Measurements from ENCODE around the gene GJB3. TPM values are rescaled to one million over a fixed set of nuclear protein-coding genes. Genes with fewer than 3 reads are reported as not detected.
A peak's percentile ranks its signal among the peaks of the same experiment; 100 is the strongest.
"Not testable (repeated sequence)": the region's sequence is repeated elsewhere in the genome, so short reads cannot be mapped to it uniquely, and the experiment has no call there.

The GJB3 gene
- total RNA-seq, 1 donor from 2014 or later: 0.08 TPM

DNA sequence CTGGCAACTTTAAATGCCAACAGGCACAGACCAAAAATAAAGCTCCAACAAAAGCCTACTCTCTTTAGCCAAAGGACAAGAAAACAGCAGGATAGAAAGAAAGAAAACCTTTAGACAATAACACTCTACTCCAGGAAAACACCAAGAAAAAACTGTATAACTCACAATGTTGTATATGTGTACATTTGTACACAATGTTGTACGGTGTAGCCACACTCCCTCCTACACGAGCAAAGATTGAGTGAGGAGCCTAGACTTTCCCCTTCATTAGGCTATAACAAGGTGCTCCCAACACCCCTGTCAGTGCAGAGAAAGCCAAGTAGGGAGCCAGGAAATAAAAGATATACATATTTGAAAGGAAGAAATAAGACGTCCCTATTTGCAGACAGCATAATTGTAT, 35.8 kb downstream of the GJB3 start:
- ATAC-seq: no peak

DNA sequence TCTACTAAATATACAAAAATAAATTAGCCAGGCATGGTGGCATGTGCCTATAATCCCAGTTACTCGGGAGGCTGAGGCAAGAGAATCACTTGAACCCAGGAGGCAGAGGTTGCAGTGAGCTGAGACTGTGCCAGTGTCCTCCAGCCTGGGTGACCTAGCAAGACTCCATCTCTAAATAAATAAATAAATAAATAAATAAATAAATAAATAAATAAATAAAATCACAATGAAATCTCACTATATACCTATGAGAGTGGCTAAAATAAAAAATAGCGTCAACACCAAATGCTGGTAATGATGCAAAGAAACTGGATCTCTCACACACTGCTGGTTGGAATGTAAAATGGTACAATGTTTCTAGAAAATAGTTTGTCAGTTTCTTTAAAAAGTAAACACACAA, 37.8 kb downstream of the GJB3 start:
- ATAC-seq; DNase-seq (ENCODE audit: low spot score): not testable (repeated sequence)

More for the DNA sequence above, 35.8 kb downstream of the GJB3 start:
- DNase-seq (ENCODE audit: low spot score): no peak

DNA sequence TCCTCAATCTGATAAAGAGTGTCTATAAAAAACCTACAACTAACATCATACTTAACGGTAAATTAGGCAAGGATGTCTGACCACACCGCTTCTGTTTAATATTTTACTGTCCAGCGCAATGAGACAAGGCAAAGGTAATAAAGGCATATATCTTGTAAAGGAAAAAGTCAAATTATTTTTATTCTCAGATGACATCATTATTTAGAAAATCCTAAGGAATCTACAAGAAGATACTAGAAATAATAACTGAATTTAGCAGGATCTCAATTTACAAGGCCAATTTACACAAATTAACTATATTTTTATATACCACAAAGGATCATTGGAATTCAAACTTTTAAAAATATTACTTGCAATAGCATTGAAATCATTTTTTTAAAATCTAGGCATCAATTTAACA, 41.2 kb downstream of the GJB3 start:
- DNase-seq (ENCODE audit: low spot score): no peak
- ATAC-seq: no peak

DNA sequence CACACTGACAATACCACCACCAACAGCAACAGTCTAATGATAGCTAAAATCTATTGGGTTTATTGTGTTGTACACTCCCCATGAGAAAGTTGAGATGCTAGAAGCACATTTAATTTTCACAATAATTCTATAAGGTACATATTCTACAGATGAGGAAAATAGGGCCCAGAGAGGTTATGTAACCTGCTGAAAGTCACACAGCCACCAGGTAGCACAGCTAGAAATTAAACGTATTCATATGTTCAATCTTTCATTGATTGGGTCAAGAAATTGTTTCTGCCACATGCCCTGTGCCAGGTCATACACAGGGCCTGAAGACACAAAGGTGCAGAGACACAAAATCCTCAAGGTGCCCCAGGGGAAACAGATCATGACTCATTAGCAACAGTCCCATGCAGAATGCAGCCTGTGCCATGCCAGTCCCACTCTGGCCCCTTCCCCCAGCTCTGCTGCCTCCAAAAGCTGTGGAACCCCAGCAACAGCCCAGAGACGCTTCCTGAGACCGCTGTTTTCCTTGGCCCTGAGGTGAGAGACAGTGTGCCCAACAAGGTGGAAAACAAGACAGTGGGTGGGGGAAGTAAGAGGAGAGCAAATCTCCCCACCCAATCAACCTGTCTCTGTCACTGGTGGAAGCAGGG, 43.9 kb downstream of the GJB3 start:
- ATAC-seq: peak; percentile 3

DNA sequence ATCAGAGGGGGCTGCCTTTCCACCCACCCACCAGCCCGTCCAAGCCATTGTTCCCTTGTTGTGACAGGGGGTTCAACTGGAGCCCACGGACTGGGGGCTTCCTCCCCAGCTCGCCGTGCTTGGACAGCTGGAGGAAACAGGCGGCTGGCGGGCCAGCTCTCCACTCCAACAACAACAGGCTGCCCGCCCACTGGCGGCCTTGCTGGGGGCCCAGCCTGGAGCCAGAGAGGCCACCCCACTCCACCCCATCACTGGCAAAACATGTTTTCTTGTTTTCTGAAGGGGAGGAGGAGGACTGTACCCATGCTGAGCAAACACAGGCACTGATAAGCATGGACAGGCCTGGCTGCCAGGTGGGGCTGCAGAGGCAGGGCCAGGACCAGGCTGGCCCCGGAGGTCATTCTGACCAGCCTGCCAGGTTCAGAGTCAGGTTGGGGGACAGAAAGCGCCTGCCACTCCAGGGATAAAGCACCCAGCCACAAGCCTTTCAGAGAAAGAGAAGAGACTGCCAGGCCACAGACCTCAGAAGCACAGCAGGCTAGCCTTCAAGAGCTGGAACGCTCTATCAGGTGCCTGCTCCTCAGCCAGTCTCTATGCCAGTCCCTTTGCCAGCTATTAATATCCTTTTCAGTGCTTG, 44.6 kb downstream of the GJB3 start:
- ATAC-seq: peak; percentile 97

More for the DNA sequence above, 43.9 kb downstream of the GJB3 start:
- no peak for DNase-seq (ENCODE audit: low spot score)

DNA sequence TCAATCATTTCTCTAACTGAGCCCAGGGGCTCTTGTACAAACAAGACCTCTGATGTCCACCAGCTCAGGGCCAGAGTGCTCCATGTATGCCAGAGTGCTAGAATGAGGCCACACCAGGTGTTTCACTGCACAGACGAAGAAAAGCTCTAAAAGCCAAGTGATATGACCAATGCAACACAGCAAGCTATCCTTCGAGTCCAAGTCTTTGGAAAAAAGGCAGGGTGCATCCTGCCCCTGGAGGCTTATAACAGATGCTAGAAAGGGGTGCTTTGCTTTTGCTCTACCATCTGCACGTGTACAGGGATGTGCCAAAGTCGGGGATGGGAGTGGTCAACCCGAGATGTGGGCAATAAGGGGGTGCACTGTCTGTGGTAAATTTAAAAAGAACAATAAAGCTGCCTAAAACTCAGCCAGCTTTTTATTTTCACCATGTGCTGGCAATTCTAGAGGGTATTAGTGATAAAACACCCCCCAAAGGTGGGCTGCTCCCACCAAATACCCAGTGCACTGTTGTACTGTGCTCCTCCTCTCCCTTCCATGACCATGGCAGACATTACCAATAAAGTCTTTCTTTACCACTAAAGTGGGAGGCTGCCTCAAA, 46.4 kb downstream of the GJB3 start:
- no peak for ATAC-seq
- DNase-seq (ENCODE audit: low spot score): peak; percentile 15

More for the DNA sequence above, 44.6 kb downstream of the GJB3 start:
- peak; percentile 82 for DNase-seq (ENCODE audit: low spot score)

DNA sequence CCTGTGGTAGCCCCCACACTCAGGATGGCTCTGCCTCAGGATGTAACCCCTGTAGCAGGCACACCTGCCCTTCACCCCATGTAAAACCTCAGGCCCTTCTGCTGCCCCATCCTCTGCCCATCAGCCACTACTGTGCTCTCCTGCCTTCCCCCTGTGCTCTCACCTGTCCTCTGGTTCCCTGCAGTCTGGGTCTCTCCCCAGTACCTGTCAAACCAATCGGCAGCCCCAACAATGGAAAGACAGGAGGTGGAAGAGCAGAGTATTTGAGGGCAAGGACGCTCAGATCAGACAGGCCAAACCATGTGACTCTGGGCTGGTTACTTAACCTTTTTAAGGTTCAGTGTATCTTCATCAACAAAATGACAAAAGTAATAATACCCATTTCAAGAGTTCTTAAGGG, 47.6 kb downstream of the GJB3 start:
- DNase-seq (ENCODE audit: low spot score) (peak; percentile 32), ATAC-seq (no peak)

DNA sequence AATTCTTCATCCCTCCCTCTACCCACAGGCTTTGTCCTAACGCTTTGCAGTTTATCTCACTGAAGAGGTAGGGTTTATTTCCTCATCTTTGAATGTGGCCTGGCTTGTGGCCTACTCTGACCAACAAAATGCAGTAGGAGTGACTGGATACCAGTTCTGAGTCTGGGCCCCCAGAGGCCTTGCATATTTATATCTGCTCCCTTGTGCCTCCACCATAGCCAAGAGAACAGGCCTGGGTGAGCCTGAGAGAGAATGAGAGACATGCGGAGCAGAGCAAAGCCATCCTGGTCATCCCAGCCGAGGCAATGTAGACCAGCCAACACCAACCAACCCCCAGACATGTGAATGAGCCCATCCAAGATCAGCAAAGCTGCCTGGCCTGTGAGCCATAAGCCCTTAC, 48.2 kb downstream of the GJB3 start:
- DNase-seq (ENCODE audit: low spot score) (peak; percentile 32), ATAC-seq (no peak)

DNA sequence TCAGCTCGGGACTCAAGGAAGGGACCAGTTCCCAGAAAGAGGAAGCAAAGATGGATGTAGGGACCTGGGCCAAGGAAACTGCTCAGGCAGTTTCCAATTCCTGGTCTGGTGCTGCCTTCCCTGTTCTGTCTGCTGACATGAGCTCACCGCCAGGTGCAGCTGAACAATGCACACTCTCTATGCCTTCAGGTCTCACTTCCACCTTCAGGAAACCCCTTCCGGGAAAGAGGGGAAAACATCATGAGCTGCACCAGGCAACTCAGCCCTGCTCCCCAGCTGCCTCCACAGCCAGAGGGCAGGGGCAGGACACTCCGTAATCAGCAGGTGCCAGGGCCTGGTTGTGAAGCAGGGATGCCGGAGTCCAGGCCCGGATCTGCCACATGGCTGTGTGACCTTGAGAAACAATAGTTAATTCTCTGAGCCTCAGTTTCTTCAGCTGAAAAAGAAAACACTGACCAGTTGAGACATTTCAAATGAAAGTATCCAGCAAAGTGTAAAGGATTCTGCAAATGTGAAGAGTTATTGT, 50.8 kb downstream of the GJB3 start:
- ATAC-seq (no peak), DNase-seq (ENCODE audit: low spot score) (peak; percentile 28)

DNA sequence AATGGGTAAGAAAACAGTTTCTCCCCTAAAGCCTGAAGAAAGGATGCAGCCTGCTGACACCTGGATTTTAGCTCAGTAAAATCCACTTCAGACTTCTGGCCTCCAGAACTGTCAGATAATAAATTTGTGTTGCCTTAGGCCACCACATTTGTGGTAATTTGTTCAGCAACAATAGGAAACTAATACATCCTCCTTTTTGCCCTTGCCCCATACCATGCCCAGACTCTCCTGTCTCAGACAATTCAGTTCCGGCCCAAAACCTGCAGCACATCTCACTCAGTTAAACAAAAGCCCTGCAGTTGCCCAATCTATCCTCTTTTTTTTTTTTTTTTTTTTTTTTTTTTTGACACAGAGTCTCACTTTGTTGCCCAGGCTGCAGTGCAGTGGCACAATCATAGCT, 52.7 kb downstream of the GJB3 start:
- DNase-seq (ENCODE audit: low spot score) (no peak), ATAC-seq (no peak)

Other genes starting within 250 kb of the GJB3 start
- gene GJB5, start 26.2 kb upstream of the GJB3 start, total RNA-seq: not detected
- not detected for gene GJB4, start 21.5 kb upstream of the GJB3 start, total RNA-seq
- 12.5 TPM for gene GJA4, start 11.8 kb downstream of the GJB3 start, total RNA-seq
- 32.0 TPM for gene SMIM12, start 78.5 kb downstream of the GJB3 start, total RNA-seq
- gene DLGAP3, start 148.4 kb downstream of the GJB3 start, total RNA-seq: 0.10 TPM
- 15.8 TPM for gene TMEM35B, start 204.1 kb downstream of the GJB3 start, total RNA-seq